ES-I3 (cell line): ENCODE measurements around the gene ACAP1.
"Not testable (repeated sequence)": the region's sequence is repeated elsewhere in the genome, so short reads cannot be mapped to it uniquely, and the experiment has no call there.

Source experiments
- H3K36me3 ChIP-seq: 2 replicates; pipeline ENCODE4 v1.6.1; 2013; ENCODE audit warnings: mild to moderate bottlenecking, low read length, control low read depth, moderate library complexity; ENCODE audit not compliant: insufficient read depth
- H3K4me1 ChIP-seq: 2 replicates; pipeline ENCODE4 v1.6.1; 2013; ENCODE audit warnings: mild to moderate bottlenecking, control low read depth, low read length; ENCODE audit not compliant: insufficient read depth
- H3K9ac ChIP-seq: 2 replicates; pipeline ENCODE4 v1.6.1; 2013; ENCODE audit warnings: low read depth, mild to moderate bottlenecking, low read length, moderate library complexity
- H3K9me3 ChIP-seq: 2 replicates; pipeline ENCODE4 v1.6.1; 2013; ENCODE audit warnings: mild to moderate bottlenecking, low read length, moderate library complexity; ENCODE audit not compliant: control insufficient read depth, insufficient read depth

The ACAP1 gene

GRCh38 chr17:7329997-7330637, 6.2 kb upstream of the ACAP1 start:
- peaks cover 4% of the 10 kb centered on the region for H3K4me1 ChIP-seq
- no peaks in the 10 kb centered on the region for H3K9me3 ChIP-seq
- peaks cover 12% of the 10 kb centered on the region; the same call in 1 of the 2 replicates for H3K36me3 ChIP-seq
- H3K9ac ChIP-seq = peak overlapping the region; percentile 83

DNA sequence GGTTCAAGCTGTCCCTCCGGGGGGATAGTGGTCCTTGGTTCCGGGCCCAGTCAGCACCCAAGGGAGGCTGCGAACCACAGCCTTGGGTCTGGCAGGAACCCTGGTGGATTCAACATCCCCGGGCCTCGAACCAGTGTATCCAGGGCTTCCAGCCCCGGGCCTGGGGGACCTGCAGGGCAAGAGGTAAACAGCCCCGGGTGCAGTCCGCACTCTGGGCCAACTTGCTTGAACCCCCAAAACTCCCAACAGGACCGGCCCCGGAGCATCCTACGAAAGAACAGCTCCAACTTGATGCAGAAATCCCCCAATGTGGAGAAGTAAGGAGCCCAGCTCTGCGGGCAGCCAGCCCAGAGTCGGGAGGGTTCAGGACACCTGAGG, 5.7 kb upstream of the ACAP1 start:
- H3K9me3 ChIP-seq = no peaks in the 10 kb centered on the region
- peaks cover 4% of the 10 kb centered on the region for H3K4me1 ChIP-seq
- peak overlapping the region; percentile 83 for H3K9ac ChIP-seq
- peaks cover 8% of the 10 kb centered on the region; the same call in 1 of the 2 replicates for H3K36me3 ChIP-seq

GRCh38 chr17:7332111-7332510, 4.2 kb upstream of the ACAP1 start:
- no peak overlapping the region for H3K9ac ChIP-seq
- H3K4me1 ChIP-seq = peaks cover 6% of the 10 kb centered on the region
- no peaks in the 10 kb centered on the region for H3K9me3 ChIP-seq
- no peaks in the 10 kb centered on the region for H3K36me3 ChIP-seq

GRCh38 chr17:7332600-7333069, 3.7 kb upstream of the ACAP1 start:
- not testable (repeated sequence) for H3K9me3 ChIP-seq, H3K36me3 ChIP-seq, H3K4me1 ChIP-seq, H3K9ac ChIP-seq

DNA sequence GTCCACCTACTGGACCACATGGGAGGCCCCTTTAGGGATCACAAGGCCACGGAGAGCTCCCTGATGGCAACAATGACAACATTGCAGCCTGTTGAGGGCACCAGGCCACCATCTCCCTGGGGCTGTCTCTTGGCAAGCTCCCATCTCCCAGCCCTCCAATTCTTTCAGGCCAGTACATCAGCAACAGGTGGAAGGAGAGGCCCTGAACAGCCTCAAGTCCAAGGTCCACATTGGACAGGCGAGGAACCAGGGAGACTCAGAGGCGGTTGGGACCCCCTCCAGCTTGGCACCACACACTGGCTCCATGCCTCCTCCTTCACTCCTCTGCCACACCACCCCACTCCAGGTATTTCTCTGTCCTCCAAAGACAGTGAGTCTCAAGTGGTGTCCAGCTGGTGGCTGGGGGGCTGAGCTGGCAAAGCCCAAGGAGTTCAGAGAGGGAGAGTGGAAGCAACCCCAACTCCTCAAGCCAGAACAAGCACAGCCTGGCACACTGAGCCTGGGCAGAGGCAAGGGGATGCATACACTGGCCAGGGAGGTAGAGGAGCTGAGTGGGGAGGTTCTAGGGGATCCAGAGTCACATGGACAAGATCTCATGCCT, 1.3 kb upstream of the ACAP1 start:
- H3K36me3 ChIP-seq = no peaks in the 10 kb centered on the region
- no peak overlapping the region for H3K9ac ChIP-seq
- H3K9me3 ChIP-seq = no peaks in the 10 kb centered on the region
- peaks cover 6% of the 10 kb centered on the region; the same call in 1 of the 2 replicates for H3K4me1 ChIP-seq

DNA sequence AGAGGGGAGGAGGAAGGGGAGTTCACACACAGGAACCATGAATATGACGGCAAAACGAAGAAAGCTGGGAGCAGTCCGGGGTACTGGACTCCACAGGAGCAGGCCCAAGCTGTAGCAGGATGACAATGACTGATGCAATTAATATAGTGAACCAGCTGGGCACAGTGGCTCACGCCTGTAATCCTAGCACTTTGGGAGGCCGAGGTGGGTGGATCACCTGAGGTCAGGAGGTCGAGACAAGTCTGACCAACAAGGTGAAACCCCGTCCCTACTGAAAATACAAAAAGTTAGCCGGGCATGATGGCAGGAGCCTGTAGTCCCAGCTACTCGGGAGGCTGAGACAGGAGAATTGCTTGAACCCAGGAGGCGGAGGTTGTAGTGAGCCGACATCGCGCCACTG, 564 bp upstream of the ACAP1 start:
- H3K36me3 ChIP-seq, H3K9ac ChIP-seq, H3K4me1 ChIP-seq, H3K9me3 ChIP-seq: not testable (repeated sequence)

GRCh38 chr17:7337600-7337999, 1.3 kb downstream of the ACAP1 start:
- not testable (repeated sequence) for H3K9me3 ChIP-seq, H3K4me1 ChIP-seq

DNA sequence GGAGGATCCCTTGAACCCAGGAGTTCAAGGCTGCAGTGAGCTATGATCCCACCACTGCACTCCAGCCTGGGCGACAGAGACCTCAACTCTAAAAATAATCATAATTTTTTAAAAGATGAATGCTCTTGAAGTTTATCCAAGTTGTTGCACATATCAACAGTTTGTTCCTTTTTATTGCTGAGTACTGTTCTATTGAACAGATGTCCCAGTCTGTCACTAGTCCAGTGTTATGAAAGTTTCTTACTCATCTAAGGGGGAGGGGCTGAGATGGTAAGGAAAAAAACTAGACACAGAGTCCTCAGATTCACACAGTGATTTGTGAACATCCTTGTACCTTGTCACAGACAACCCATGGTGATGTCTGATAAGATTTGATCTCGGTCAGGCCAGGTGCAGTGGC, 3.9 kb downstream of the ACAP1 start:
- no peaks in the 10 kb centered on the region for H3K36me3 ChIP-seq
- no peaks in the 10 kb centered on the region for H3K9me3 ChIP-seq
- H3K4me1 ChIP-seq = peaks cover 6% of the 10 kb centered on the region; the same call in 1 of the 2 replicates
- H3K9ac ChIP-seq = no peak overlapping the region

More at GRCh38 chr17:7337600-7337999, 1.3 kb downstream of the ACAP1 start:
- H3K36me3 ChIP-seq, H3K9ac ChIP-seq: not testable (repeated sequence)

GRCh38 chr17:7341842-7342241, 5.5 kb downstream of the ACAP1 start:
- H3K36me3 ChIP-seq = no peaks in the 10 kb centered on the region
- H3K9ac ChIP-seq = no peak overlapping the region
- H3K4me1 ChIP-seq = peaks cover 6% of the 10 kb centered on the region; the same call in 1 of the 2 replicates
- no peaks in the 10 kb centered on the region for H3K9me3 ChIP-seq

- Histone ChIP-seq H3K9ac (no peak overlapping the region), H3K9me3 (no peaks in the 10 kb centered on the region), H3K4me1 (no peaks in the 10 kb centered on the region), H3K36me3 (no peaks in the 10 kb centered on the region)
These were observed 6.9 kb downstream of the ACAP1 start for GRCh38 chr17:7343250-7343649.

- Histone ChIP-seq H3K4me1 (peaks cover 3% of the 10 kb centered on the region; the same call in 1 of the 2 replicates), H3K9me3 (no peaks in the 10 kb centered on the region), H3K9ac (no peak overlapping the region), H3K36me3 (no peaks in the 10 kb centered on the region)
These were observed 10.7 kb downstream of the ACAP1 start for GRCh38 chr17:7346761-7347614.

DNA sequence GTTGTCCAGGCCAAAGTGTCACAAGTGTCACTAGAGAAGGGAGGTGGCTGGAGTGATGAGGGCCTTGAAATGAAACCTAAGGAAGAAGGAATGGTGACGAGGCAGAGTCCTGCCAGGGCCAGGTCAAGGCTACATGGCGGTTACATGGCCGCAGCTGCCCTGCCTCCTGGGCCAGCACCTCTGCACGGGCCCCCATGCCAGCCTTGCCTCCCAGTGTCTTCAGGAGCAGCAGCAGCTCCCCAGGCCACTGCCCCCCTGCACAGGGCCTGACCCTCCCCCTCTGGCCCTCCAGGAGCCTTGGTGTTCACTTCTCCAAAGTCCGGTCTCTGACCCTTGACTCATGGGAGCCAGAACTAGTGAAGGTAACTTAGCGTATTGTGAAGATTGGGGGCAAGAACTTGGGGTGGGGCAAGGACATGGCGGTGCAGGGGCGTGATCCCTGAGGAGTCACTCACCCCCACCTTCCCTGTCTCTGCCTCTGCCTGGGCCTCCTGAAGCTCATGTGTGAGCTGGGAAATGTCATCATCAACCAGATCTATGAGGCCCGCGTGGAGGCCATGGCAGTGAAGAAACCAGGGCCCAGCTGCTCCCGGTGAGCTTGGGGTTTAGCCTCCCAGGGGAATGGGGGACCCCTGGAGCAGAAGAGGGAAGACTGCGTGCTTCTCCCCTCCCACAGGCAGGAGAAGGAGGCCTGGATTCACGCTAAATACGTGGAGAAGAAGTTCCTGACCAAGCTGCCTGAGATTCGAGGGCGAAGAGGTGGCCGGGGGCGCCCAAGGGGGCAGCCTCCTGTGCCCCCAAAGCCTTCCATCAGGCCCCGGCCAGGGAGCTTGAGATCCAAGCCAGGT, 11.5 kb downstream of the ACAP1 start:
- Histone ChIP-seq H3K4me1 (peaks cover 3% of the 10 kb centered on the region; the same call in 1 of the 2 replicates), H3K9ac (no peak overlapping the region), H3K36me3 (no peaks in the 10 kb centered on the region), H3K9me3 (no peaks in the 10 kb centered on the region)

GRCh38 chr17:7348478-7349242, 12.3 kb downstream of the ACAP1 start:
- H3K4me1 ChIP-seq = peaks cover 3% of the 10 kb centered on the region; the same call in 1 of the 2 replicates
- no peaks in the 10 kb centered on the region for H3K36me3 ChIP-seq
- H3K9ac ChIP-seq = no peak overlapping the region
- H3K9me3 ChIP-seq = no peaks in the 10 kb centered on the region
